Activated CD4-positive, alpha-beta T cell treated with anti-CD3 and anti-CD28 coated beads for 48 hours (primary cell): ENCODE data around the gene MALRD1.

Experiments used
- DNase-seq: peaks from one replicate; pipeline ENCODE4 v3.0.0-alpha.2; 2020

Gene MALRD1

DNA sequence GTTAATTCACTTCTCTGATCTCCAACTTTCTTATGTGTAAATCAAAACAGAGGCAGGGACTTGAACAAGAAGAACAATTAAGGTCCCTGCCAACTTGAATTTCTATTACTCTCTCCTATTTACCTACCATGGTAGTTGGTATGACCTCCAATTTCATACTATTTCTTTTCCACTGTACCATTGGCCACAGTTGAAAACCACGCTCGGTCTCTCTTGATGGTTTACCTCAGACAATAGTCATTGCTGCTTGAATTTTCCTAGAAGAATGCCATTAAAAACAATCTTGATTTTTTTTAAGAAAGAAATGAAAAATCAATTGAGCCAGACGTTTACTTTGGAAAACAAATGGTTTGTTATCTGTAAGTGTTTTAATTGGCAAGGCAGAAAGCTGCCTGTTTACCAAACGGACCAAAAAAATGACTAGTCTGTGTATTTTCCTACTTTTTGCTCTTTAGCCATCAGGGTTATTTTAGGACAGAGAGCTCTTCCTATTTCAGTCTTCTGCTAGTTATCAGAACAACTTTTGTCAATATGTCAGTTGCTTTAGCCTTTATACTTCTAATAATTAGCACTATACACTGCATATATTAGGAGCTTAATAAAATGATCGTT, 610.1 kb downstream of the MALRD1 start:
- DNase-seq: no peak

GRCh38 chr10:19659920-19660655, 611.5 kb downstream of the MALRD1 start:
- no peak for DNase-seq

DNA sequence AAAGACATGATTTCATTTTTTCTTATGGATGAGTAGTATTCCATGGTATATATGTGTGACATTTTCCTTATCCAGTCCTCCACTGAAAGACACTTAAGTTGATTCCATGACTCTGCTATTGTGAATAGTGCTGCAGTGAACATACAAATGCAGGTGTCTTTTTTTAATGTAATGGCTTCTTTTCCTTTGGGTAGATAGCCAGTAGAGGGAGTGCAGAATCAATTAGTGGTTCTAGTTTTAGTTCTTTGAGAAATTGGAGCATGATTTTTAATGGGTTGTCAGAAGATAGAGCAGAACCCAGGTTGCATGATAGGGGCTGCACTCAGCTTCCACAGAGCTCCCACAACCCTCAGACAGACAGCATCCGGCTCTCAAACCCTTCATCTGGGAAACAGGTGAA, 614.7 kb downstream of the MALRD1 start:
- DNase-seq: no peak

GRCh38 chr10:19668116-19668515, 619.5 kb downstream of the MALRD1 start:
- no peak for DNase-seq

- DNase-seq: no peak
Observed at GRCh38 chr10:19676063-19676462, 627.5 kb downstream of the MALRD1 start.

- no peak for DNase-seq
Observed at GRCh38 chr10:19683356-19683755, 634.8 kb downstream of the MALRD1 start.

DNA sequence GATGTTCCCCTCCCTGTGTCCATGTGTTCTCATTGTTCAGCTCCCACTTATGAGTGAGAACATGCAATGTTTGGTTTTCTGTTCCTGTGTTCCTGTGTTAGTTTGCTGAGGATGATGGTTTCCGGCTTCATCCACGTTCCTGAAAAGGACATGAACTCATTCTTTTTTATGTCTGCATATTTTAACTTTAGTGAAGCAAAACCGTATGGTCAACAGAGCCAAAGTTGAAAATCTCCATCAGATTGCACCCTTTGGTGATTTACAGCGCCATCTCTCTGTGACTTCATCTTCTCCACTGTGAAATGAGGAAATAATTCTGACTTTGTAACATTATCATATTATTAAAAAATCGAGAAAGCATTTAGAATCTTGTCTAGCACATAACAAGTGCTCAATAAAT, 635.4 kb downstream of the MALRD1 start:
- no peak for DNase-seq

DNA sequence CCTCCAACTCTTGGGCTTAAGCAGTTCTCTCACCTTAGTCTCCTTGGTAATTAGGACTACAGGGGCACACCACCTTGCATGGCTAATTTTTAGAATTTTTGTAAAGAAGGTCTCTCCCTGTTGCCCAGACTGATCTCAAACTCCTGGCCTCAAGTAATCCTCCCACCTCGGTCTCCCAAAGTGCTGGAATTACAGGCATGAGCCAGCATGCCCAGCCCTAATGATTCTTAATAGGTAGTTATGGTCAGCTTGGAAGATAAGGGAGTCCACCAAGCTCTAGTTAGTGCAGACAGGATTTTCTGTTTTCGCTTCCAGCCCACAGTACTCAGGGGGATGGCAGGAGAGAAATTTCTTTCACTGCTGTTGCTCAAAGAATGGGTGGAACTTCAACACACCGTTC, 639.7 kb downstream of the MALRD1 start:
- DNase-seq: no peak

DNA sequence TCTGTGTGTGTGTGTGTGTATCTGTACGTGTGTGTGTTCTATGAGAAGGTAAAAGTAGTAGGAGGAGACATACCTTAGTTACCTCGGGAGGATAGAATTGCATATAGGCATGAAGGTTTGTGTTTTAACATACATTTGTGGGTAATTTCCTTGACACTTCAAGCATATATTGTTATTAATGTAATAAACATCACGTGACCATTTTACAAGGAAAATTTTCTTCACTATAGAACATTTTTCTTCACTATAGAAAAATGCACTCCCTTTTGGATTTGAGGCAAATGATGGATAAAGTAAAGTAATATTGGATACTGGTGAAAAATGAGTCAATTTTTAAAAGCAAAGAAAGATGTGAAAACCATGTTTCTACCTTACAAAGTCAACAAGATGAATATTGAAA, 640.6 kb downstream of the MALRD1 start:
- no peak for DNase-seq

DNA sequence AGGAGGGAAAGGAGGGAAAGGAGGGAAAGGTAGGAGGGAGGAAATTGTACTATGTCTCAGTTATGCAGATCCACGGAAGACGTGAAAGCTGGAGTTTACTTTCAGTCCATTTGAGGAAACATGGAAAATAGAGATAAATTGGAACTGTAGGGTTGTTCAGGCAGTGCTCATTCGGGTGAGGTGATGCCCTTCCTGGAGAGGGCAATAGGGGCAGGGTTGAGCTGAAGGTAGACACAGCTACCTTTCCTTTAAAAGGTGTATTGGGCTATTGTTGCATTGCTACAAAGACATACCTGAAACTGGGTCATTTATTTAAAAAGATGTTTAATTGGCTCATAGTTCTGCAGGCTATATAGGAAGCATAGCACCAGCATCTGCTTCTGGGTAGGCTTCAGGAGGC, 650.7 kb downstream of the MALRD1 start:
- no peak for DNase-seq

- DNase-seq: no peak
Observed at GRCh38 chr10:19701427-19702052, 652.9 kb downstream of the MALRD1 start.

- DNase-seq: no peak
Observed at GRCh38 chr10:19702215-19702614, 653.6 kb downstream of the MALRD1 start.

DNA sequence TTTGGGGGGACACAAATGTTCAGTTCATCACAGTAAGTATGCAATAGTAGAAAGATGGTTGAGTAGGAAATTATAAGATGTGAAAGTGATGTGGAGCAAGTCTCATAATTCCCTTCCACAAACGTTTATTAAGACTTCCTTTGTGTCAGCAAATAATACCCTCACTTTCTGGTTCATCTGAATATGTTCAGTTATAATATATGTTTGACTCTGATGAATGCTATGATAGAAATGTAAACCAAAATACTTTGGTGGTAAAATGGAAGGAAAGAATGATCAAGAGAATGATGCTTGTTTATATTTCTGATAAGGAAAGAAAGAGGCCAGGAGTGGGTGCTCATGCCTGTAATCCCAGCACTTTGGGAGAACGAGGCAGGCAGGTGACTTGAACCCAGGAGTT, 655.9 kb downstream of the MALRD1 start:
- DNase-seq: no peak

GRCh38 chr10:19705250-19705649, 656.6 kb downstream of the MALRD1 start:
- no peak for DNase-seq

GRCh38 chr10:19706904-19707303, 658.3 kb downstream of the MALRD1 start:
- DNase-seq: no peak

DNA sequence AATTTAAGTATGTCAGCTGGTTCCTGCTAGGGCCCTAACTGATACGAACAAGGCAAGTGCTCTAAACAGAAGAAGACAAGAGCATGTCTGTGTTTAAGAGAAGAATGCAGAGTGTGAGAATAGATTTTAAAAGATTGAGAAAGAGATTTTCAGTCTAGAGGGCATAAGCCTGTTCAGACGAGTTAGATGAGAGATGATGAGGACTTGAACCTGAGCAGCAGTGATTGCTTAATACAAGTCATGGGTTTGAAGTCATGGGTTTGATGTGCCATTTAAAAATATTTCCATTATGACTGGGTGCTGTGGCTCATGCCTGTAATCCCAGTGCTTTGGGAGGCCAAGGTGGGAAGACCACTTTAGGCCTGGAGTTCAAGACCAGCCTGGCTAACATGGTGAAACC, 658.8 kb downstream of the MALRD1 start:
- no peak for DNase-seq

DNA sequence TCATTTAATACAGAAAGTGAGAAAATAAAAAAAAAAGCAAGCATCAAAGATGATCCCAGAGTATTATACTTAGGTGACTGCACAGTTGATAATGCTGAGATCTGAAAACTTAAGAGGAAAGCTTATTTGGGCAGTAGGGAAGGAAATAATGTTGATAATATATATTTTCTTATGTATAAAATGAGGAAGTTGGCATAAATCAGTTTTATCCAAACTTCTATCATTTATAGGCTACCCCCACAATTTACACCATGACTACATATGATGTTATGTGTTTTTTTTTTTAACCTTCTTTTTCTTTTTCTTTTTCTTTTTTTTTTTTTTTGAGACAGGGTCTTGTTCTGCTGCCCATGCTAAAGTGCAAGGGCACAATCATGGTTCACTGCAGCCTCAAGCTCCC, 659.4 kb downstream of the MALRD1 start:
- DNase-seq: no peak

GRCh38 chr10:19710600-19710999, 662.0 kb downstream of the MALRD1 start:
- DNase-seq: no peak

GRCh38 chr10:19713159-19713558, 664.6 kb downstream of the MALRD1 start:
- no peak for DNase-seq

DNA sequence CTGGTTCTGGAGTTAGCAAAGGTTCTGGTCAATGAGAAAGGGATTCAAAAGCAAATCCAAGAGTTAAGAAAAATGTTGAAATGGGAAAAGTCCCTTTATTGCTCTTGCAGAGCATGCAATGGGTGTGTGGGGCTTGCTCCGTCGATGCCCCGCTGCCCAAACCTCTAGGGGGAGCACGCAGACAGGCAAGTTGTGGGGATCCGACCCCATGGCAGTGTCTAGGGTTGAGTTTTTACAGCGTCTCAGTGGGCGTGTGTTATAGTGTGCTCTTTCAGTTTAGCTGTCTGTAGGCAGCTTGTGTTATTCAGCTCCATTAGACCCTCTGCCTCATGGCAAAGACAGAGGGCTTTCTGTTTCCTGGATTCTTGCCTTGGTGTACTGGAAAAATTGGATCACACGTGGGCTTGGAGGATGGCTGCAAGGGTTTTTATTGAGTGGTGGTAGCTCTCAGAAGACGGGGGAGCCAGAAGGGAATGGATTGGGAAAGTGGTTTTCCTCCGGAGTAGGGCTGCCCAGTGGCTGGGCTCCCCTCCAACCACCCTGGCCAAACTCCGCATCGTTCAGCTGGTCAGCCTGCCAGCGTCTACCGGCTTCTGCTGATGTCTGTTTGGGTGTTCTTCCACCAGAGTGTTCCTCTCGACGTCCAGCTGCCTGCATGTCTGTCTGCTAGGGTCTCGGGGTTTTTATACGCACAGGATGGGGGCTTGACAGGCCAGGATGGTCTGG, 665.4 kb downstream of the MALRD1 start:
- DNase-seq: no peak

DNA sequence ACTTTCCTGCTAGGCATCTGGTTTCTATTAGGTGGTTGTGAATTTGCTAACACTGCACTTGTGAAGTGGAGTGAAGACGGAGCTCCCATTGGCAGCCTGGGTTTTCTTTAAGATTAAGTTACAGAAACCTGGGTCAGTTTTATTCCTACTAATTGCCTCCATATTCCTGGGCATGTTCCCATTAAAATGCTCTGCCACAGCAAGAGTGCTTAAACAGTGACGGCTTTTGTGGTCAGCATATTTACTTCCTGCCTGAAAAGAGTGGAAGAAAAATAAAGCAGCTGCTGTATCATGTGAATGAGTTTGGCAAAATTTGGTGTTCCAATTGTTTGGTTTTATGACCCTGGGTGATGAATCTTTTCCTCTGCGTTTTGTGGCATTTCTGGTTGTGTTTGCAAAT, 670.7 kb downstream of the MALRD1 start:
- DNase-seq: no peak

DNA sequence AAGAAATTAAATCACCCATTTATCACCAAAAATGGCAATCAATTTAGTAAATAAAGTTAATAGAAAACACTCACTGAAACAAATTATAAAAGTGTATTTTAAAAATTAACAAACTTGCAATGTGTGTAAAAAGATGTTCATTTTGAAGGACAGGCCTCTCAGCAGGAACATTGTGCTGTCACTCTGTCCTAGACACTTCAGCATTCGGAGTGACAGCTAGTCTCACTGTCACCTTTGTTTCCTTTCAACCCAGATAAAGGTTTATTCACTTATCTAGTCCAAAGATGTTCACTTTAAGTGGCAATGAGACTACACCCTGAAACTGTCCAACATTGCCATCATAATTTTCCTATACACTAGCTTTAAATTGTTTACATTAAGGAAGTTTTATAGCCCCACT, 675.7 kb downstream of the MALRD1 start:
- no peak for DNase-seq

GRCh38 chr10:19728376-19728775, 679.8 kb downstream of the MALRD1 start:
- no peak for DNase-seq

- DNase-seq: no peak
Observed at GRCh38 chr10:19728964-19729363, 680.4 kb downstream of the MALRD1 start.
